ENCODE data around the gene MRPS17. TPM values are rescaled to one million over a fixed set of nuclear protein-coding genes. Genes with fewer than 3 reads are reported as not detected.

MRPS17 gene
- total RNA-seq, 1 donor from 2014 or later: 13.0 TPM

DNA sequence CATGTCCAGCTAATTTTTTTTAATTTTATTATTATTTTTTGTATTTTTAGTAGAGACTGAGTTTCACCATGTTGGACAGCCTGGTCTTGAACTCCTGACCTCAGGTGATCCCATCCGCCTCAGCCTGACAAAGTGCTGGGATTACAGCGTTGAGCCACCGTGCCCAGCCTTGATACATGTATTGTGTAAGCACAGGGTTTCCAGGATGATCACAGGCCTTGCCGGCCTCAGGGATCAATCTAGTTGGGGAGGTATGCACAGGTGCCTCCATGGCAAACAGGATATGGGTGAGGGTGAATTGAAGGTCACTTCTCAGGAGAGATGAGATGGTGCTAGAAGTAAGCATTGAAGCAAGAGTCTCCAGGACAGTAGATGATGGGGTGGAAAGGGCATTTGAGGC lies 5.5 kb downstream of the MRPS17 start:
- H3K4me1 Mint-ChIP-seq (ENCODE audit: low read depth): peaks cover 11% of the 10 kb centered on the region
- TF ChIP-seq, protein P1, sequence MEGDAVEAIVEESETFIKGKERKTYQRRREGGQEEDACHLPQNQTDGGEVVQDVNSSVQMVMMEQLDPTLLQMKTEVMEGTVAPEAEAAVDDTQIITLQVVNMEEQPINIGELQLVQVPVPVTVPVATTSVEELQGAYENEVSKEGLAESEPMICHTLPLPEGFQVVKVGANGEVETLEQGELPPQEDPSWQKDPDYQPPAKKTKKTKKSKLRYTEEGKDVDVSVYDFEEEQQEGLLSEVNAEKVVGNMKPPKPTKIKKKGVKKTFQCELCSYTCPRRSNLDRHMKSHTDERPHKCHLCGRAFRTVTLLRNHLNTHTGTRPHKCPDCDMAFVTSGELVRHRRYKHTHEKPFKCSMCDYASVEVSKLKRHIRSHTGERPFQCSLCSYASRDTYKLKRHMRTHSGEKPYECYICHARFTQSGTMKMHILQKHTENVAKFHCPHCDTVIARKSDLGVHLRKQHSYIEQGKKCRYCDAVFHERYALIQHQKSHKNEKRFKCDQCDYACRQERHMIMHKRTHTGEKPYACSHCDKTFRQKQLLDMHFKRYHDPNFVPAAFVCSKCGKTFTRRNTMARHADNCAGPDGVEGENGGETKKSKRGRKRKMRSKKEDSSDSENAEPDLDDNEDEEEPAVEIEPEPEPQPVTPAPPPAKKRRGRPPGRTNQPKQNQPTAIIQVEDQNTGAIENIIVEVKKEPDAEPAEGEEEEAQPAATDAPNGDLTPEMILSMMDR (IDR thresholded peaks at IDR 0.05): no peak
- no peak for DNase-seq (ENCODE audit: low spot score)
- no peaks in the 10 kb centered on the region for H3K27me3 Mint-ChIP-seq (ENCODE audit: low read depth)
- no peaks in the 10 kb centered on the region for H3K9me3 Mint-ChIP-seq (ENCODE audit: low read depth)
- peaks cover 10% of the 10 kb centered on the region for H3K36me3 Mint-ChIP-seq (ENCODE audit: low read depth)
- no peak overlapping the region for H3K27ac Mint-ChIP-seq (ENCODE audit: unreplicated experiment)
- H3K4me3 Mint-ChIP-seq (ENCODE audit: unreplicated experiment): no peak overlapping the region

DNA sequence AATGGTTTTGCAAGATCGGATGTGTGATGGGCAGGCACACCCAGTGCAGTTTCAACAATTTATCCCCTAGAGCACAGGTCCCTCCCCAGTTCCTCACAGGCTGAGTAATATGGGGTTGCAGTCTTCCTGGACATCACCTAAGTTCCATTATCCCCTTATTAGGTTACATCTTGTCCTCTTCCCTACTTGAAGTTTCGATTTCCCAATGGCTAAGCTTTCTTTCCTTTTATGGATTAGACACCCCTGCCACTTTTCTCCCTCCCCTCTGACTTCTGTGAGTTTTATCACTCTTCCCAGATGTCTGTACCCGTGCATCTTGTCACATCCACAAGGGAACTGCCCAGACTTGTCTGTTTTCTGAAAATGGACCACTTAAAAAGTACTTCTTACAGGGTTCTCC lies 10.3 kb downstream of the MRPS17 start:
- Mint-ChIP-seq H3K27ac (ENCODE audit: unreplicated experiment) (no peak overlapping the region), H3K4me3 (ENCODE audit: unreplicated experiment) (no peak overlapping the region), H3K4me1 (ENCODE audit: low read depth) (peaks cover 22% of the 10 kb centered on the region), H3K9me3 (ENCODE audit: low read depth) (no peaks in the 10 kb centered on the region), H3K27me3 (ENCODE audit: low read depth) (no peaks in the 10 kb centered on the region), H3K36me3 (ENCODE audit: low read depth) (peaks cover 2% of the 10 kb centered on the region)
- DNase-seq (ENCODE audit: low spot score): no peak
- TF ChIP-seq, protein P1 (IDR thresholded peaks at IDR 0.05): no peak

DNA sequence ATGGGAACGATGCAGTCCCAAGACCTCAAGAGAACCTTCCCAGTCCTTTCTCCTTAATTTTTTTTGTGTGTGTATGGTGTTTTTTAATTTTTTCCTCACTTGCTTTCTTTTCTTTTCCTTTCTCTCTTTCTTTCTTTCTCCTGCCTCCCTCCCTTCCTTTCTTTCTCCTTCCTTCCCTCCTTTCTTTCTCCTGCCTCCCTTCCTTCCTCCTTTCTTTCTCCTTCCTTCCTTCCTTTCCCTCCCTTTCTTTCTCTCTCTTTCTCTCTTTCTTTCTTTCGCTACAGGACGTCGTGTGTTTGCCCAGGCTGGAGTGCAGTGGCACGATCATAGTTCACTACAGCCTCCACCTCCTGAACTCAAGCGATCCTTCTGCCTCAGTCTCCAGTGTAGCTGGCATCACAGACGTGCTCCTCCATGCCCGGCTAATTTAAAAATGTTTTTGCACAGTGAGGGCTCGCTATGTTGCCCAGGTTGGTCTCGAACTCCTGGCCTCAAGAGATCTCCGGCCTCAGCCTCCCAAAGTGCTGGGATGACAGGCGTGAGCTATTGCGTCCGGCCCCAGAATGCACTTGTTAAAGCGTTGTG lies 12.0 kb downstream of the MRPS17 start:
- no peak for DNase-seq (ENCODE audit: low spot score)
- peak overlapping the region; percentile 66 for H3K27ac Mint-ChIP-seq (ENCODE audit: unreplicated experiment)
- peaks cover 27% of the 10 kb centered on the region for H3K4me1 Mint-ChIP-seq (ENCODE audit: low read depth)
- peaks cover 4% of the 10 kb centered on the region for H3K36me3 Mint-ChIP-seq (ENCODE audit: low read depth)
- H3K9me3 Mint-ChIP-seq (ENCODE audit: low read depth): no peaks in the 10 kb centered on the region
- H3K4me3 Mint-ChIP-seq (ENCODE audit: unreplicated experiment): peak overlapping the region; percentile 66
- TF ChIP-seq, protein P1 (IDR thresholded peaks at IDR 0.05): no peak
- no peaks in the 10 kb centered on the region for H3K27me3 Mint-ChIP-seq (ENCODE audit: low read depth)

DNA sequence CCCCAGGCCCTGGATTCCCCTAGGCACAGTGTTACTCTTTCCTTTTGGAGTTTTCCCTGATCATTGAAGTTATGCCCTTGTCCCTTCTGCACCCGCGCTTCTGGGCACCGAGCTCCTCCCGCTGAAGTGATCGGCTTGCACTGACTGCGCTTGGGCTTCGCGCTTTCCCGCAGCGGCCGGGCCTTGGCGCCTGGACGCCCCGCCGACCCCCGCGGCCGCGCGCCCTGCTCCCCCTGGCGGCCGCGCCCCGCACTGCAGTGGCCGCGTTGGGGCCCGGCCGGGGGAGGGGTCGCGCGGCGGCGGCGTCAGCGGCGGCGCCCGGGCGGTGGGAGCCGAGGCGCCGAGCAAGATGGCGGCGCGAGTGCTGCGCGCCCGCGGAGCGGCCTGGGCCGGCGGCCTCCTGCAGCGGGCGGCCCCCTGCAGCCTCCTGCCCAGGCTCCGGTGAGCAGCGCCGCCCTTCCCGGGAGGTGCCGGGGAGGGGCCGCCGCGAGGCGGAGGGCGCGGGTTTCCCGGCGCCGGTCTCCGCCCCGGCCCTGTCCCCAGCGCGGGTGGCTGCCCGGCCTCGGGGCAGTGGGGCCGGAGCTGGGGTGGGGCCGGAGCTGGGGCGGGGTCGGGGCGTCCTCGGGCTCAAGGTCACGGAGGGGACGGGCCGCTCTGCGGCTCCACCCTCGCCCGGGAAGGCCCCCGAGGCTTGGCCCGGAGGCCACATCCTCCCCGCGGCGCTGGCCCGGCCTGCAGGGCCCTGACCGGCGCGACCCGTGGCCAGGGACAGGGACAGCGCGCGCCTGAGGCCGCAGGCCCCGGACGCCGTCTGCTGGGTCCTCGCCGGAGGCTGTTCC lies 12.8 kb downstream of the MRPS17 start, which contains the start of gene NIPSNAP2:
Gene NIPSNAP2, plus strand, starts transcription at position 325 of the 839 bp plus-strand sequence. Its CDS starts 25 bp downstream, at position 350.
- peaks cover 27% of the 10 kb centered on the region for H3K4me1 Mint-ChIP-seq (ENCODE audit: low read depth)
- H3K9me3 Mint-ChIP-seq (ENCODE audit: low read depth): no peaks in the 10 kb centered on the region
- H3K4me3 Mint-ChIP-seq (ENCODE audit: unreplicated experiment): peak within 1 kb of the TSS; percentile 92
- no peak for DNase-seq (ENCODE audit: low spot score)
- no peaks in the 10 kb centered on the region for H3K27me3 Mint-ChIP-seq (ENCODE audit: low read depth)
- H3K36me3 Mint-ChIP-seq (ENCODE audit: low read depth): peaks cover 7% of the 10 kb centered on the region
- TF ChIP-seq, protein P1 (IDR thresholded peaks at IDR 0.05): peak; percentile 74
- H3K27ac Mint-ChIP-seq (ENCODE audit: unreplicated experiment): peak within 1 kb of the TSS; percentile 94

DNA sequence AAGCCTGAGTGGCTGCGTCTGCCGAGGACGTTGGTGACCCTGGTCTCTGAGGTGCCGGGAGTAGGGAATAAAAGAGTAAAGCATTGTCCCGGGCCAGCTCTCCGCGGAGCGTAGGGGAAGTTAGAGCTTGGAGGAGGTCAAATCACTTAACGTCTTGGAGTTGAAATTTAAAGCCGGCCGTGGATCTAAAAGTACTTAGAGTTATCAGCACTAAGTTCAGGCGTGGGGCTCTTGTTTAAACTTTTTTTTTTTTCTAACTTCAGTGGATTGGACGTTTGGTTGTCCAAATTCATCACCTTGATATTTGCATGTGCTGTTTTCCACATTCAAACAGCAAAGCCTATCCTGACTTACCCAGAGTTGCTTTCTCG lies 13.4 kb downstream of the MRPS17 start:
- H3K27ac Mint-ChIP-seq (ENCODE audit: unreplicated experiment): peak overlapping the region; percentile 94
- peak overlapping the region; percentile 92 for H3K4me3 Mint-ChIP-seq (ENCODE audit: unreplicated experiment)
- DNase-seq (ENCODE audit: low spot score): no peak
- H3K4me1 Mint-ChIP-seq (ENCODE audit: low read depth): peaks cover 27% of the 10 kb centered on the region
- no peaks in the 10 kb centered on the region for H3K27me3 Mint-ChIP-seq (ENCODE audit: low read depth)
- H3K36me3 Mint-ChIP-seq (ENCODE audit: low read depth): peaks cover 9% of the 10 kb centered on the region
- TF ChIP-seq, protein P1 (IDR thresholded peaks at IDR 0.05): peak; percentile 19
- no peaks in the 10 kb centered on the region for H3K9me3 Mint-ChIP-seq (ENCODE audit: low read depth)

Measured in chondrocyte (in vitro differentiated cells).